ENCODE data around the gene ARHGAP44. TPM values are rescaled to one million over a fixed set of nuclear protein-coding genes. Genes with fewer than 3 reads are reported as not detected.

The ARHGAP44 gene
- polyA plus RNA-seq, 1 donor (not counting 4 experiments of a cell fraction or from before 2014, with no cell fraction given): 2.2 TPM

DNA sequence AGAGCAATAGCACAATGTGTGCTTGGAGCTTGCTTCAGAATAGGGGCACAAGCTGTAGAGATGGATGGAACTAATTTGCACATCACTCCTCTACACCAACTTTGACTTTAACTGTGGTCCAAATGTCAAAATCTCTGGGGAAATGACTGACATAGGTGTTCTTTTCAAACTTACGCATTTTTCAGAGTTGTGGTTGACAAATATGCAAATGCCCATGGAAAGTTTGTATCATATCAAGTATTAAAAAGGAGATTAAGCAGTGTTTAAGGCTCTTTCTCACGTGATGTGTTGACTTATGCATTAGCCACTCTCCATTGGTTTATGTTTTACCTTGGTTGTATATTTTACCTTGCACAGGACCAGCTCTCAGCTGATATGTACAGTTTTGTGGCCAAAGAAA, 151.4 kb downstream of the ARHGAP44 start:
- H3K9ac ChIP-seq (ENCODE audit: control insufficient read depth, extremely low read depth, insufficient read depth, low read length): no peak overlapping the region
- no peak overlapping the region for H2AFZ ChIP-seq (ENCODE audit: control insufficient read depth, low read length)
- dilution Hi-C loops (cut with MboI; ENCODE audit: extremely low pct_ligation_motif_present, low sequenced_read_pairs): no loop called here
- no peak overlapping the region for H3K4me2 ChIP-seq (ENCODE audit: control insufficient read depth, extremely low read depth, insufficient read depth, low read depth, low read length)
- no peak overlapping the region for H3K4me3 ChIP-seq (ENCODE audit: control insufficient read depth in 2 of 3, extremely low read depth in 1 of 3, insufficient read depth in 2 of 3, low read depth in 1 of 3, low read length in 3 of 3)
- no peak for FAIRE-seq
- H3K36me3 ChIP-seq (ENCODE audit: control insufficient read depth in 2 of 2, extremely low read depth in 1 of 2, insufficient read depth in 2 of 2, low read length in 2 of 2): no peaks in the 10 kb centered on the region
- H3K27me3 ChIP-seq (ENCODE audit: control insufficient read depth, extremely low read depth, insufficient read depth, low read length): no peaks in the 10 kb centered on the region
- no peaks in the 10 kb centered on the region for H3K9me3 ChIP-seq (ENCODE audit: control insufficient read depth, low read depth, low read length)
- DNase-seq (ENCODE audit: low read depth, low spot score): no peak
- H3K27ac ChIP-seq (ENCODE audit: control insufficient read depth, insufficient read depth, low read length): no peak overlapping the region
- no peaks in the 10 kb centered on the region for H3K9me1 ChIP-seq (ENCODE audit: control insufficient read depth, extremely low read depth, insufficient read depth, low read length)
- H3K79me2 ChIP-seq (ENCODE audit: control insufficient read depth, insufficient read depth, low read length): no peaks in the 10 kb centered on the region
- no peaks in the 10 kb centered on the region for H3K4me1 ChIP-seq (ENCODE audit: control insufficient read depth, extremely low read depth, insufficient read depth, low read length)
- TF ChIP-seq EZH2 (IDR thresholded peaks at IDR 0.05; ENCODE audit: low read length): no peak
- TF ChIP-seq, protein P1, sequence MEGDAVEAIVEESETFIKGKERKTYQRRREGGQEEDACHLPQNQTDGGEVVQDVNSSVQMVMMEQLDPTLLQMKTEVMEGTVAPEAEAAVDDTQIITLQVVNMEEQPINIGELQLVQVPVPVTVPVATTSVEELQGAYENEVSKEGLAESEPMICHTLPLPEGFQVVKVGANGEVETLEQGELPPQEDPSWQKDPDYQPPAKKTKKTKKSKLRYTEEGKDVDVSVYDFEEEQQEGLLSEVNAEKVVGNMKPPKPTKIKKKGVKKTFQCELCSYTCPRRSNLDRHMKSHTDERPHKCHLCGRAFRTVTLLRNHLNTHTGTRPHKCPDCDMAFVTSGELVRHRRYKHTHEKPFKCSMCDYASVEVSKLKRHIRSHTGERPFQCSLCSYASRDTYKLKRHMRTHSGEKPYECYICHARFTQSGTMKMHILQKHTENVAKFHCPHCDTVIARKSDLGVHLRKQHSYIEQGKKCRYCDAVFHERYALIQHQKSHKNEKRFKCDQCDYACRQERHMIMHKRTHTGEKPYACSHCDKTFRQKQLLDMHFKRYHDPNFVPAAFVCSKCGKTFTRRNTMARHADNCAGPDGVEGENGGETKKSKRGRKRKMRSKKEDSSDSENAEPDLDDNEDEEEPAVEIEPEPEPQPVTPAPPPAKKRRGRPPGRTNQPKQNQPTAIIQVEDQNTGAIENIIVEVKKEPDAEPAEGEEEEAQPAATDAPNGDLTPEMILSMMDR (optimal IDR thresholded peaks at IDR 0.05 in 1 of 3, IDR thresholded peaks at IDR 0.05 in 1 of 3, conservative IDR thresholded peaks at IDR 0.05 in 1 of 3; ENCODE audit: extremely low read depth in 1 of 3, insufficient read depth in 2 of 3, low read length in 3 of 3): no peak
- no peaks in the 10 kb centered on the region for H4K20me1 ChIP-seq (ENCODE audit: control insufficient read depth, extremely low read depth, insufficient read depth, low read length)

DNA sequence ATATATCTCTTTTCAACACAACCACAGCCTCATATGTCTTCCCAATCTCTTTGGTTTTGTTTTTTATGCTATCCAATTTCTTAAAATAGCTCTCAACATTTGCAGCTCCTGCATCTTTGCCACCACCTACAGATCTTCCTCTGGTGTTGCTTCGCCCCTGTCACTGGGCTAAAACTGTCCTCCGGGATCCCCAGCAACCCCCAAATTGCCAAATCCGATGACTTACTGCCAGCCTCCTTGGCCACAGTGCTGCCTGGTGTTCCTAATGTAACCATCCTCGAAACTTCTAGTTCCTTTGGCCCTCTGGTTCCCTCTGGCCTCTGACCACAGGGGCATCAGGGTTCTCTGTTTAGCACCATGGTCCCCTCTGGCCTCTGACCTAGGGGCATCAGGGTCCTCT, 157.7 kb downstream of the ARHGAP44 start:
- FAIRE-seq: no peak
- dilution Hi-C loops (cut with MboI; ENCODE audit: extremely low pct_ligation_motif_present, low sequenced_read_pairs): no loop called here

More for the DNA sequence above, 157.7 kb downstream of the ARHGAP44 start:
- Histone ChIP-seq H2AFZ (ENCODE audit: control insufficient read depth, low read length) (no peak overlapping the region), H3K9me1 (ENCODE audit: control insufficient read depth, extremely low read depth, insufficient read depth, low read length) (no peaks in the 10 kb centered on the region), H3K79me2 (ENCODE audit: control insufficient read depth, insufficient read depth, low read length) (no peaks in the 10 kb centered on the region), H3K9me3 (ENCODE audit: control insufficient read depth, low read depth, low read length) (no peaks in the 10 kb centered on the region), H3K36me3 (ENCODE audit: control insufficient read depth in 2 of 2, extremely low read depth in 1 of 2, insufficient read depth in 2 of 2, low read length in 2 of 2) (no peaks in the 10 kb centered on the region), H3K27me3 (ENCODE audit: control insufficient read depth, extremely low read depth, insufficient read depth, low read length) (no peaks in the 10 kb centered on the region), H3K9ac (ENCODE audit: control insufficient read depth, extremely low read depth, insufficient read depth, low read length) (no peak overlapping the region), H3K4me3 (ENCODE audit: control insufficient read depth in 2 of 3, extremely low read depth in 1 of 3, insufficient read depth in 2 of 3, low read depth in 1 of 3, low read length in 3 of 3) (no peak overlapping the region), H4K20me1 (ENCODE audit: control insufficient read depth, extremely low read depth, insufficient read depth, low read length) (no peaks in the 10 kb centered on the region), H3K27ac (ENCODE audit: control insufficient read depth, insufficient read depth, low read length) (no peak overlapping the region), H3K4me1 (ENCODE audit: control insufficient read depth, extremely low read depth, insufficient read depth, low read length) (no peaks in the 10 kb centered on the region), H3K4me2 (ENCODE audit: control insufficient read depth, extremely low read depth, insufficient read depth, low read depth, low read length) (no peak overlapping the region)
- no peak for DNase-seq (ENCODE audit: low read depth, low spot score)
- TF ChIP-seq, protein P1 (optimal IDR thresholded peaks at IDR 0.05 in 1 of 3, IDR thresholded peaks at IDR 0.05 in 1 of 3, conservative IDR thresholded peaks at IDR 0.05 in 1 of 3; ENCODE audit: extremely low read depth in 1 of 3, insufficient read depth in 2 of 3, low read length in 3 of 3): no peak
- TF ChIP-seq EZH2 (IDR thresholded peaks at IDR 0.05; ENCODE audit: low read length): no peak
